Activated naive CD4-positive, alpha-beta T cell treated with anti-CD3 and anti-CD28 coated beads, Interleukin-2, amount 50 U/mL, for 72 hours (primary cell): ENCODE results near the gene SLC6A19. TPM values are rescaled to one million over a fixed set of nuclear protein-coding genes. Genes with fewer than 3 reads are reported as not detected.

Experiments used
- ATAC-seq, 2 donors: fragments of 150-1000 bp; cut with Tn5 transposase; 2 replicates each; pipeline ENCODE4 v1.10.0; 2021; ENCODE audit warnings: mild to moderate bottlenecking in 2 of 2, moderate library complexity in 2 of 2
- DNase-seq, 2 donors: peaks; one replicate each; pipeline ENCODE4 v3.0.0; 2021 to 2022; ENCODE audit warnings: low spot score in 2 of 2
- H3K27ac Mint-ChIP-seq, 2 donors: one replicate each; pipeline ENCODE4 v1.8.0; 2022; ENCODE audit warnings: mild to moderate bottlenecking in 2 of 2, mixed read lengths in 2 of 2
- H3K36me3 Mint-ChIP-seq, 2 donors: one replicate each; pipeline ENCODE4 v1.8.0; 2022; ENCODE audit warnings: mixed read lengths in 2 of 2
- H3K9me3 Mint-ChIP-seq, 2 donors: one replicate each; pipeline ENCODE4 v1.8.0; 2022; ENCODE audit warnings: mixed read lengths in 2 of 2
- total RNA-seq, 2 donors: library from RNA; stranded (reverse); gene quantifications; one replicate each; pipeline ENCODE4 v1.2.3, GENCODE V29; 2022

Gene SLC6A19
- total RNA-seq, 2 donors from 2014 or later, result not detected

- H3K27ac Mint-ChIP-seq, result no peak overlapping the region
- DNase-seq, result no peak
- no peaks in the 10 kb centered on the region for H3K36me3 Mint-ChIP-seq
- no peaks in the 10 kb centered on the region for H3K9me3 Mint-ChIP-seq
- ATAC-seq, result no peak
These were observed 16.9 kb upstream of the SLC6A19 start for GRCh38 chr5:1184481-1184880.

DNA sequence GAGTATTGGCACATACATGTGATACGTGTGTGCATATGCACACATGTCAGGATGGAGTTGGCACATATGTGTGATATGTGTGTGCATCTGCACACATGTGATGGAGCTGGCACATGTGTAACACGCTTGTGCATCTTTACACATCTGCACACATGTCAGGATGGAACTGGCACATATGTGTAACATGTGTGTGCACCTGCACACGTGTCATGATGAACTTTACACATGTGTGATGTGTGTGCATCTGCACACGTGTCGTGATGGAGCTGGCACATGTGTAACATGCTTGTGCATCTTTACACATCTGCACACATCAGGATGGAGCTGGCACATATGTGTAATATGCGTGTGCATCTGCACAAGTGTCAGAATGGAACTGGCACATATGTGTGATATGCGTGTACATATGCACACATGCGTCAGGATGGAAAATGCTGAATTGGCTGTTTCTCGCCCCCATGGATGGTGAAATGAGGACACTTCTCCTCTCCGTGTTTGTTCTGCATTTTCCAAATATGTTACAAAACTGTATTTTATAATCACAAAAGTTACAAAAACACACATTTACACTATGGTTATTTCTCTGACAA is 16.3 kb upstream of the SLC6A19 start:
- ATAC-seq (no peak), DNase-seq (no peak)
- no peak overlapping the region for H3K27ac Mint-ChIP-seq
- no peaks in the 10 kb centered on the region for H3K9me3 Mint-ChIP-seq
- no peaks in the 10 kb centered on the region for H3K36me3 Mint-ChIP-seq

DNA sequence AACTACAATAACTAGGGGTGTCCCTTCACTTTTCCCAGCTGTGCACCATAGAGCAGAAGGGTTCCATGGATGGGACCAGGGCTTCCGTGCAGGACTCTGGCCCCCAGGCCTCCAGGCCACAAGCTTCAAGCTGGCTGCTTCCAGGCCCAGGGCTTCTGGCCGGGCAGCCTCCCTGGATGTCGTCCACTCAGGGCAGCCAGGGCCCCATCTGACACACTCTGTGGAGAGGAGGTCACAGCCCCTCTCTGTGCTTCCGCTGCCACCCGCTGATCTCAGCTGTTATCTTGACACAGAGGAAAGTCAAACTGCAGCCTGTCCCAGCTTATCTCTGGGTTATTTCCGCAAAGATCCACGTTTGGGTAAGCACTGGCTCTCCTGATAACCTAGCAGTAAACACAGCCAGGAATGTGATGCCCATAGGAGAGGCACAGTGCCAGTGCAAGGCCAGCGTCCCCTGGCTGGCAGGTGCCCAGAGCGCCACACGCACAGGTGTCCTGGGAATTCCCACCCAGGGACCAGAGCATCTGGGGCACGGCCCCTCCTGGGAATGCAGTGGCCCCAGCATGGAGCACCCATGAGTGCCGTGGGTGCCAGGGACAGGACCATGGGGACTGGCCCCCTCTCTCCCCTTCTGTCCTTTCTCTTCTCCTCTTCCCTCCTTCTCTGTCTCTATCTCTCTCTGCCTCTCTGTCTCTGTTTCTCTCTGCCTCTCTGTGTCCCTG is 15.6 kb upstream of the SLC6A19 start:
- no peak overlapping the region for H3K27ac Mint-ChIP-seq
- ATAC-seq, result no peak

DNA sequence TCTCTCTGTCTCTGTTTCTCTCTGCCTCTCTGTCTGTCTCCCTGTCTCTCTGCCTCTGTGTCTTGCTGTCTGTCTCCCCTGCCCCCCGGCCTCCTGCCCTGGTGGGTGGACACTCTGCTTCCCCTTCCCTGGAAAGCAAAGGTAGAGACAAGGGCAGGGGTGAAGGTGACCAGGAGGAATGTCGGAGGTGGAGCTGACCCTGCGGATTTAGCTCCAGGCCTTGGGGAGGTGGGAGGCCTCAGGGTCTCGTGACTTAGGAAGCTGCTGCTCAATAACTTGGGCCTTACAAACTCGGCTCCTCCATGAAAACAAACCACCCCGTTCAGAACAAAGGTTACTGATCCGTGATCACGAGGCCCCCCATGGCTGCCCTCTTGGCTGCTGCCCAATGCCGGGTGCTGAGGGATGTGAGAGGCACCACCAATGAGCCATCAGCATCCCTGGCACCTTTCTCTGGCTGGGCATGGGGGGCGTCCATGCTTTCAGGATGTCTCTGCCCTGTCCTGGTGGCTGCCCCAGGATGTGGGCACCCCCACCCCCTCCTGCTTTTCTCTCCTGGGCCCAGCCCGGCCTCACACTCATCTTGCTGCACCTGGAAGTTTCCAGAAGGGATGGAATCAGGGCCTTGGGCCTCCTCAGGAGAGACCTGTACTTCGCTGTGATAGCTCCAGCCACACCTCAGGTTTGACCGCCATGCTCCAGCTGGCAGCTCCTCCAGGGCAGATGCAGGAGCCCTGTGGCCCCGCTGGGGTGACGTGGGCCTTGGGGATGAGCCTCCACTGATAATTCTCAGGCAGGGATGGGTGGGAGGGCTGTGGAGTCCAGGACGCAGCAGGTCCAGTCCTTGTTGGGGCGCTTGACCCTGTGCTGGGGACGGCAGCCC is 14.8 kb upstream of the SLC6A19 start:
- DNase-seq (no peak), ATAC-seq (no peak)
- Mint-ChIP-seq H3K36me3 (no peaks in the 10 kb centered on the region), H3K9me3 (no peaks in the 10 kb centered on the region), H3K27ac (no peak overlapping the region)

More for the DNA sequence above, 15.6 kb upstream of the SLC6A19 start:
- H3K36me3 Mint-ChIP-seq, result no peaks in the 10 kb centered on the region
- no peaks in the 10 kb centered on the region for H3K9me3 Mint-ChIP-seq
- no peak for DNase-seq

DNA sequence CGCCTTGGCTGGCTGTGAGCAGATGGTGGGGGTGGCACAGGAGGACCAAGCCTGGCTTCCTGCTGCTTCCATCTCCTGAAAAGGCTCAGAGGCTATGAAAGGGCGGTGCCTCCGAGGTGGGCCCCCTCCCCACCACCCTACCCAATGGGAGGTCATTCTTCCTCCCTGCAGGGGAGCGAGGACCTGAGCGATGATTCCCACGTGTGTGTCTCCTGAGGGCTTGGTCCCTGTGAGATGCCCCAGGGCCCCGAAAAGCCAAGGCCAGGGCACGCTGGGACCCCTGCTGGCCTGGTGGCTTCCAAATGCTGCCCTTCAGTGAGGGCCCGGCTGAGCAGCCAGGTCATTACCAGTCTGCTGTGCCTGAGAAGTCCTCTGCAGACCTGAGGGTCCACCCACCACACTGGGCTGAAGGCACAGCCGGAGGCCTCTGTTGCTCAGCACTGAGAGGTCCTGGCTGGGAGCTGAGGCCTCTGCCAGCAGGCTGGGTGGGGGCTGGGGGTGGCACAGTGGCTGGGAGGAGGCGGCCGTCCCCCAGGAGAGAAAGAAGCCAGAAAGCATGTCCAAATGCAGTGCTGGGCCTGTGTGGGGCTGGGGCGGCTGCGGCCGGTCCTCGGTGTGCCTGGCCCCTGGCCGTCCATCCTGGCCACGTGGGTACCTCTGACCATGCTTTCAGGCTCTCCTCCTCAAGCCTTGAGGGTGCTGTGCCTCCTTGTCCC is 14.0 kb upstream of the SLC6A19 start:
- ATAC-seq (no peak), DNase-seq (no peak)
- Mint-ChIP-seq H3K27ac (no peak overlapping the region), H3K9me3 (no peaks in the 10 kb centered on the region), H3K36me3 (no peaks in the 10 kb centered on the region)

GRCh38 chr5:1187950-1188334 is 13.5 kb upstream of the SLC6A19 start:
- Mint-ChIP-seq H3K9me3 (no peaks in the 10 kb centered on the region), H3K36me3 (no peaks in the 10 kb centered on the region), H3K27ac (no peak overlapping the region)
- ATAC-seq, result no peak
- DNase-seq, result no peak

DNA sequence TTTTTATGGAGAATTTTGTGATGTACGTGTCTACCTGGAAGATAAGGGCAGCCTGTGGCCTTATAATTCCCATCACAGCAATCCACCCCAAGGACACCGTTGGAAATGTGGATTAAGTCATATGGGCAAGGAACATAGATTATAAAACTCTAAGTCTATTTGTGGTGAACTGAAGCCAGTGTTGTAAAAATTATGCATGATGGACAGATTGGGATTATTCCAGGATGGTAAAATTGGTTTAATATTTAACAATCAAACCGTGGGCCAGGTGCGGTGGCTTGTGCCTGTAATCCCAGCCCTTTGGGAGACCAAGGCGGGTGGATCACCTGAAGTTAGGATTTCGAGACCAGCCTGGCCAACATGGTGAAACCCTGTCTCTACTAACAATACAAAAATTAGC is 12.9 kb upstream of the SLC6A19 start:
- DNase-seq (no peak), ATAC-seq (no peak)
- H3K36me3 Mint-ChIP-seq, result no peaks in the 10 kb centered on the region
- H3K9me3 Mint-ChIP-seq, result no peaks in the 10 kb centered on the region
- H3K27ac Mint-ChIP-seq, result no peak overlapping the region

DNA sequence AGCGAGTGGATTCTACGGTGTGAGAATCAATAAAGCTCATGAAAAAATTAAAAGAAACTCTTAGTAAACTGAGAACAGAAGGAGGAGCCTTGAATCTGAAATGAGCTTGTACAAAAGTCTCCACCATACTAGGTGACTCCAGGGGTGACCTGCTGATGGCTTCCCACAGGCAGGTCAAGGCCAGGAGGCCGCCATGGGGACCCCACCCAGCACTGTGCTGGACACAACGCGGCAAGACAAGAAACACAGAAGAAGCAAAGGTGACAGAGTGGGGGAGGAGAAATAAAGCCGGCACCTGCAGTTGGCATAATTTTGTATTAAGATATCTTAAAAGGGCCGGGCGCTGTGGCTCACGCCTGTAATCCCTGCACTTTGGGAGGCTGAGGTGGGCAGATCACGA is 12.1 kb upstream of the SLC6A19 start:
- ATAC-seq (no peak), DNase-seq (no peak)
- H3K27ac Mint-ChIP-seq, result no peak overlapping the region
- H3K9me3 Mint-ChIP-seq, result no peaks in the 10 kb centered on the region
- H3K36me3 Mint-ChIP-seq, result no peaks in the 10 kb centered on the region

GRCh38 chr5:1190278-1190677 is 11.1 kb upstream of the SLC6A19 start:
- Mint-ChIP-seq H3K9me3 (no peaks in the 10 kb centered on the region), H3K27ac (no peak overlapping the region), H3K36me3 (no peaks in the 10 kb centered on the region)
- DNase-seq (no peak), ATAC-seq (no peak)

GRCh38 chr5:1190837-1191239 is 10.6 kb upstream of the SLC6A19 start:
- H3K9me3 Mint-ChIP-seq, result no peaks in the 10 kb centered on the region
- DNase-seq, result no peak
- no peaks in the 10 kb centered on the region for H3K36me3 Mint-ChIP-seq
- no peak overlapping the region for H3K27ac Mint-ChIP-seq
- ATAC-seq, result no peak

DNA sequence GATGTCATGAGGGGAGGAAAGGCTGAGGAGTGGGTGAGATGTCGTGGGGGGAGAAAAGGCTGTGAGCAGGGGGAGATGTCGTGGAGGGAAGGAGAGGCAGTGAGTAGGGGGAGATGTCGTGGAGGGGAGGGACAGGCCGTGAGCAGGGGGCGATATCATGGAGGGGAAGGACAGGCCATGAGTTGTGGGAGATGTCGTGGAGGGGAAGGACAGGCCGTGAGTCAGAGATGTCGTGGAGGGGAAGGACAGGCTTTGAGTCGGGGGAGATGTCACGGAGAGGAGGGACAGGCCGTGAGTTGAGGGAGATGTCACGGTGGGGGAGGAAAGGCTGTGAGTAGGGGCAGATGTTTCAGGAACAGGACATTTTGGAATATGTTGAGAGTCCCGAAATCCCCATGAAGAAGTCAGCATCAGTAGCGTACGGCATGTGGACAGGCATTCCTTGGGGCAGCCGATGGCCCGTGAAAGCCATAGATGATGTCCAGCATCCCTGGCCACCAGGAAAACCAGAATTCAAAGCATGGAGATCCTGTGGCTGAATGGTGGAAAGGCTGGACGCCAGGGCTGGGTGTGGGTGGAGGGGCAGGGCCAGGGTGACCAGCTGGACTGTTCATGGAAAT is 8.3 kb upstream of the SLC6A19 start:
- Mint-ChIP-seq H3K27ac (no peak overlapping the region), H3K36me3 (no peaks in the 10 kb centered on the region), H3K9me3 (no peaks in the 10 kb centered on the region)
- no peak for ATAC-seq
- DNase-seq, result no peak

- no peaks in the 10 kb centered on the region for H3K36me3 Mint-ChIP-seq
- ATAC-seq (no peak), DNase-seq (no peak)
- no peak overlapping the region for H3K27ac Mint-ChIP-seq
- no peaks in the 10 kb centered on the region for H3K9me3 Mint-ChIP-seq
These were observed 7.8 kb upstream of the SLC6A19 start for GRCh38 chr5:1193591-1193985.

GRCh38 chr5:1194378-1194777 is 7.0 kb upstream of the SLC6A19 start:
- H3K27ac Mint-ChIP-seq, result no peak overlapping the region
- no peaks in the 10 kb centered on the region for H3K9me3 Mint-ChIP-seq
- DNase-seq (no peak), ATAC-seq (no peak)
- no peaks in the 10 kb centered on the region for H3K36me3 Mint-ChIP-seq

DNA sequence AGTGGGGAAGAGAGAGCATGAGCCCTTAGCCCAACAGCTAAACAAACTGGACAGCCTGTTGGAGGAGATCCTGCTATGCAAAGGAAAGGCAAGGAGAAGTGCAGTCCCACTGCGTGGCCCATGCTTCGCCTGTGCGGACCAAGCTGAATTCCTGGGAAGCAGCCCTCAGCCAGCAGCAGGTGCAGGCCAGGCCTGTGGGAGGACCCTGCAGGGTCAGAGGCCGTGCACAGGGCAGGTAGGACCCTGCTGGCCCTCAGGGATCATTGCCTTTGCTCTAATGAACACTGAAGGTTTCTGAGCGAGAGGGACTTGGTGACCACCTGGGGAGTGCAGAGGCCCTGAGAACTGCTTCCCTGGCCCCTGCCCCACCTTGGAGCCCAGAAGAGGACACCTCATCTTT is 6.0 kb upstream of the SLC6A19 start:
- no peaks in the 10 kb centered on the region for H3K9me3 Mint-ChIP-seq
- ATAC-seq, result no peak
- H3K36me3 Mint-ChIP-seq, result no peaks in the 10 kb centered on the region

GRCh38 chr5:1195916-1196315 is 5.5 kb upstream of the SLC6A19 start:
- ATAC-seq, result no peak
- Mint-ChIP-seq H3K27ac (no peak overlapping the region), H3K9me3 (no peaks in the 10 kb centered on the region), H3K36me3 (no peaks in the 10 kb centered on the region)
- DNase-seq, result no peak

More for the DNA sequence above, 6.0 kb upstream of the SLC6A19 start:
- no peak for DNase-seq
- H3K27ac Mint-ChIP-seq, result no peak overlapping the region

DNA sequence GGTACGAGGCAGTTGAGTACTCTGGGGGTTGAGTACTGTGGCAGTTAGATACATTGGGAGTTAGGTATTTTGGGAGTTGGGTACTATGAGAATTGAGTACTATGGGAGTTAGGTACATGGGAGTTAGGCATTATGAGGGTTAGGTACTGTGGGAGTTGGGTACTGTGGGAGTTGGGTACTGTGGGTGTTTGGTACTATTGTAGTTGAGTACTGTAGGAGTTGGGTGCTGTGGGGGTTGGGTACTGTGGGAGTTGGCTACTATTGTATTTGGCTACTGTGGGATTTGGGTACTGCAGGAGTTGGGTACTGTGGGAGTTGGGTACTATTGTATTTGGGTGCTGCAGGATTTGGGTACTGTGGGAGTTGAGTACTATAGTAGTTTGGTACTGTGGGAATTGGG is 4.8 kb upstream of the SLC6A19 start:
- no peaks in the 10 kb centered on the region for H3K9me3 Mint-ChIP-seq
- no peak for ATAC-seq
- no peak for DNase-seq
- H3K36me3 Mint-ChIP-seq, result no peaks in the 10 kb centered on the region
- H3K27ac Mint-ChIP-seq, result no peak overlapping the region
